Right renal cortex interstitium (tissue), 3 donors: Measurements from ENCODE around the gene MEPE. TPM values are rescaled to one million over a fixed set of nuclear protein-coding genes. Genes with fewer than 3 reads are reported as not detected.
"Not testable (repeated sequence)": the region's sequence is repeated elsewhere in the genome, so short reads cannot be mapped to it uniquely, and the experiment has no call there.

ENCODE experiments used
- DNase-seq, 3 donors: peaks; one replicate each; pipeline ENCODE4 v3.0.0-alpha.2; 2013; ENCODE audit warnings: low read depth in 3 of 3, low spot score in 2 of 3
- polyA plus RNA-seq, 3 donors: library from polyadenylated mRNA; unstranded; fragments of 120-200 nt; gene quantifications; one replicate each; pipeline ENCODE4 v1.2.1, GENCODE V29; 2013; ENCODE audit not compliant: insufficient read length in 3 of 3

Gene MEPE
- polyA plus RNA-seq, 3 donors: not detected

- DNase-seq: no peak
These were observed 48.3 kb downstream of the MEPE start for GRCh38 chr4:87881115-87881514.

- DNase-seq: no peak
These were observed 49.6 kb downstream of the MEPE start for GRCh38 chr4:87882321-87882720.

- DNase-seq: no peak
These were observed 50.1 kb downstream of the MEPE start for GRCh38 chr4:87882861-87883260.

GRCh38 chr4:87884976-87885549 is 52.3 kb downstream of the MEPE start:
- DNase-seq: no peak

GRCh38 chr4:87886083-87886482 is 53.3 kb downstream of the MEPE start:
- no peak for DNase-seq

GRCh38 chr4:87890753-87891152 is 58.0 kb downstream of the MEPE start:
- not testable (repeated sequence) for DNase-seq

GRCh38 chr4:87895964-87896621 is 63.3 kb downstream of the MEPE start:
- DNase-seq: no peak

Other genes with a start within 250 kb of the MEPE start
- gene DSPP, start 224.4 kb upstream of the MEPE start, polyA plus RNA-seq: under 1 TPM in 1 of 3 donors, not detected in 2; 0.03 TPM
- not detected for gene DMP1, start 182.7 kb upstream of the MEPE start, polyA plus RNA-seq
- not detected for gene IBSP, start 33.4 kb upstream of the MEPE start, polyA plus RNA-seq
- 100 to 1,000 TPM; 156 to 347 (median 225) TPM for gene SPP1, start 142.7 kb downstream of the MEPE start, polyA plus RNA-seq
- gene PKD2, start 174.7 kb downstream of the MEPE start, polyA plus RNA-seq: 10 to 100 TPM; 77.0 to 85.5 (median 82.6) TPM